A673 (cell line): ENCODE measurements around the gene NBAS.

Source experiments
- CTCF ChIP-seq: fragments of 300-800, 200-600 bp; sonication (generic); conservative IDR thresholded peaks from 2 replicates; pipeline ENCODE4 v1.5.1; 2017; ENCODE audit warnings: low read depth, mild to moderate bottlenecking, antibody characterized with exemption, low read length, moderate library complexity, mixed read lengths
- EZH2 ChIP-seq: fragments of 200-600 bp; sonication (generic); IDR thresholded peaks from 2 replicates; pipeline ENCODE4 v1.6.1; 2017; ENCODE audit warnings: borderline replicate concordance, low read depth, mild to moderate bottlenecking, mixed read lengths, antibody characterized with exemption, low read length; ENCODE audit not compliant: poor library complexity, severe bottlenecking

GRCh38 chr2:15195813-15196212 is 365.3 kb downstream of the NBAS start:
- TF ChIP-seq CTCF (no peak), EZH2 (no peak)
